ENCODE results near the gene KISS1R.

GRCh38 chr19:884420-885211 lies 32.5 kb upstream of the KISS1R start:
- no peak for TF ChIP-seq CTCF (IDR thresholded peaks at IDR 0.05; ENCODE audit: low read depth, low read length)
- TF ChIP-seq EZH2phosphoT487 (IDR thresholded peaks at IDR 0.05; ENCODE audit: low read depth) = no peak
